ENCODE measurements around the gene BMPR1A.

BMPR1A gene

GRCh38 chr10:86956195-86956847 is 199.9 kb downstream of the BMPR1A start:
- Histone ChIP-seq H3K27ac (replicated peaks) (no peak overlapping the region), H3K27me3 (ENCODE audit: insufficient read depth, poor library complexity, severe bottlenecking) (no peaks in the 10 kb centered on the region), H3K4me3 (replicated peaks; ENCODE audit: insufficient read depth, low read length) (no peak overlapping the region)
- DNase-seq (ENCODE audit: low read depth in 1 of 2, low spot score in 1 of 2): no peak
- TF ChIP-seq POLR2AphosphoS5 (IDR thresholded peaks at IDR 0.05; ENCODE audit: low read depth): no peak
- TF ChIP-seq CTCF (IDR thresholded peaks at IDR 0.05; ENCODE audit: insufficient read depth, low read length): no peak
- TF ChIP-seq REST (IDR thresholded peaks at IDR 0.05; ENCODE audit: insufficient replicate concordance, low read depth): no peak
- no peak for TF ChIP-seq SPI1 (IDR thresholded peaks at IDR 0.05; ENCODE audit: borderline replicate concordance, low read depth)

- H3K27ac ChIP-seq (replicated peaks): no peak overlapping the region
- no peaks in the 10 kb centered on the region for H3K27me3 ChIP-seq (ENCODE audit: insufficient read depth, poor library complexity, severe bottlenecking)
- no peak for DNase-seq (ENCODE audit: low read depth in 1 of 2, low spot score in 1 of 2)
- H3K4me3 ChIP-seq (replicated peaks; ENCODE audit: insufficient read depth, low read length): no peak overlapping the region
- TF ChIP-seq REST (IDR thresholded peaks at IDR 0.05; ENCODE audit: insufficient replicate concordance, low read depth): no peak
- TF ChIP-seq SPI1 (IDR thresholded peaks at IDR 0.05; ENCODE audit: borderline replicate concordance, low read depth): no peak
- TF ChIP-seq POLR2AphosphoS5 (IDR thresholded peaks at IDR 0.05; ENCODE audit: low read depth): no peak
- no peak for TF ChIP-seq GABPA (IDR thresholded peaks at IDR 0.05; ENCODE audit: low read depth)
- TF ChIP-seq CTCF (IDR thresholded peaks at IDR 0.05; ENCODE audit: insufficient read depth, low read length): no peak
Observed at GRCh38 chr10:86956848-86957448, 200.5 kb downstream of the BMPR1A start.

DNA sequence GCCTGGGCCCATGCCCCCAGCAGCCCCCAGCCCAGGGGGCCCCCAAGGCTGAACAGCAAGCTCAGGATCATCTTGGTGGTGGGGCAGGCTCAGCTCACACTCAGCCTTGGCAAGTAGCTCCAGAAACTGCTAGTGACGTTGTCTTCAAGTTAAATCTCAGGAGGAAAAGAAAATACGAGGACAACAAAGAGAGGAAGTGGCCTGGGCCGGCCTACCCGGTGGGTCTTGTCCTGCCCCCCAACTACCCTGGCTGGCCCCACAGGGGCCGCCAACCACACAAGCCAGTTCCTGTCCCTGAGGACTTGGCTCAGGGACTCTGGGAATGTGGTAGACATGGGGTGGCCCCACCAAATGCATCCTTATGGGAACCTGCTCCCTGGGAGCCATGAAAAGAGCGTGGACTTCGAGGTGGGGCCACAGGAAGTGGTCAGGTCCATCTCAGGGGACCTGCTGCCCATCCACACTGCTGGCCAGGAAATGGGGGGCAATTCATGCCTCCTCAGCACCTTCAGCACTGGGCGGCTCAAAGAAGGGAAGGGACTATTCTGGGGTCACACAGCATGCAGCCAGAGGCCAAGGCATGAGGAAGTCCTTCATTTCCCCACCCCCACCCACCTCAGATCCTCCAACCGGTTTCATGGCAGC is 201.2 kb downstream of the BMPR1A start, which contains the start of gene MMRN2:
TSS of gene MMRN2 (minus strand) at position 145 of the 645 bp plus-strand sequence. CDS start at position 71, 74 bp downstream.
- H3K27ac ChIP-seq (replicated peaks): no peak within 1 kb of the TSS
- H3K4me3 ChIP-seq (replicated peaks; ENCODE audit: insufficient read depth, low read length): no peak within 1 kb of the TSS
- no peaks in the 10 kb centered on the region for H3K27me3 ChIP-seq (ENCODE audit: insufficient read depth, poor library complexity, severe bottlenecking)
- DNase-seq (ENCODE audit: low read depth in 1 of 2, low spot score in 1 of 2): no peak
- TF ChIP-seq CTCF (IDR thresholded peaks at IDR 0.05; ENCODE audit: insufficient read depth, low read length) (no peak), REST (IDR thresholded peaks at IDR 0.05; ENCODE audit: insufficient replicate concordance, low read depth) (no peak), POLR2AphosphoS5 (IDR thresholded peaks at IDR 0.05; ENCODE audit: low read depth) (no peak)
